Middle frontal gyrus (tissue), 1 donor: Measurements from ENCODE around the gene ARL5B.

Experiments
- DNase-seq: peaks from one replicate; pipeline ENCODE4 v3.0.0-alpha.2; 2015; ENCODE audit warnings: low spot score; ENCODE audit errors: extremely low spot score

ARL5B gene

DNA sequence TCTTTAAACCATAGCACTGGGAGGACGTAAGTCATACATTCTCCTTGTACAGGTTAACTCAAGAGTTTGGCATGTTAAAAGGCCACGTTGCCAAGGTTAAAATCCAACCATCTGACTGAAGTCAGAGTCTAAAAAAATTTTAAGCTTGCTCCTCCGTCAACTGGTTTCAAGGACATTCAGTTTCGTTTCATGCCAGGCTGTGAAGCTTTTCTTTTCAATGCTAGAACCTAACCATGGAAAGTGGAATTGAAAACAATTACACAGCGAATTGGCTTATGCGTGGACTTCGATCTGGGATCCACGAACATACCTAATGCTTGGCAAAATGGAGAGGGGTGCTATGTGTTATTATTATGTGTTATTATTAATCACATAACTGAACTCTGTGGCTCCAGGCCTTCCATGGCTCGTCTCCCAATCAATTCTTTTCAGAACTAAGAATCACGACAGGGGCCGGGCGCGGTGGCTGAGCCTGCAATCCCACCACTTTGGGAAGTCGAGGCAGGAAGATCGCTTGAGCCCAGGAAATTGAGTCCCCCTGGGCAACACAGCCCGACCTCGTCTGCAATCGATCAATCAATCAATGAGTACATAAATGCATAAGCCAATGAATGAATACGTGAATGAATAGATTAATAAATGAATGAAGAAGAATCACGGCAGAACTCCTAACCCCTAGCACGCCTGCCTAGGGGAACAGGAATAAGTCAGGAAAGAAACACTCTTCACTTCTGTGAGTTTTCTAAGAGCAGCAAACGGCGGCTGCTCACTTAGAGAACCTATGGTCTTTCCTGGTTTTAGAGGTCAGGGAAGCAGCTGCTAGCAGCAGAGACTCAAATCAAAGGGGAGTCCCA, 733 bp upstream of the ARL5B start:
- no peak for DNase-seq

DNA sequence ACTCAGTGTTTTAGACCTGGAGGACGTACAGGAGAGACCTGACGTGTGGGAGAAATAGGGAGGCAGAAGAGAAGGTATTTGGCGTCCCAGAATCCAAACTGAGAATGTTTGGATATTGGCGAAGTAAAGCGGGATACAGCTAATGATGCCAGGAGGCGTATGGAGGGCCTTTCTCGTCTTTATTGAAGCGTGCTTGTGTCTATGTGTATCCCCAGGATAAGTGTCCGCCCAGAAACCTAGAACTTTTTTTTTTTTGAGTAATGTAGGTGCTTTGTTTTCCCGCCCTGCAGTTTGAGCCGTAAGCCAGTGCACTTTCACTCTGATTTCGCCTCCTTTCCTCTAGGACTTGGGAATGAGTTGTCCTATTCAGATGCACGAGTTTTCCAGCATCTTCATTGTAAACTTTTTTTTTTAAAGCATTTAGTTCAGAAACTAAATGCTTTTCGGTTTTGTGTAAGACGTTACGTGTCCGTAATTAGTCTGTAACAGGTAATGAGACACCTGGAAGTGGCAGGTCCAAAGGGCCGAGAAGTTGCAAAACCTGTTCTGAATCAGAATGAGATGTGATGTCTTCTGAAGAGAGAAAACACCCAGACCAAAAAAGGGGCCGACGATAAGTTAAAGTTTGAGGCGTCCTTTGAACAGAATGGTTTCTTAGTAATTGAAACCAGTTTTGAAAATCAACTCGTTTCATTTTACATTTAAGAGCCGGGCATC, 746 bp downstream of the ARL5B start:
- no peak for DNase-seq

DNA sequence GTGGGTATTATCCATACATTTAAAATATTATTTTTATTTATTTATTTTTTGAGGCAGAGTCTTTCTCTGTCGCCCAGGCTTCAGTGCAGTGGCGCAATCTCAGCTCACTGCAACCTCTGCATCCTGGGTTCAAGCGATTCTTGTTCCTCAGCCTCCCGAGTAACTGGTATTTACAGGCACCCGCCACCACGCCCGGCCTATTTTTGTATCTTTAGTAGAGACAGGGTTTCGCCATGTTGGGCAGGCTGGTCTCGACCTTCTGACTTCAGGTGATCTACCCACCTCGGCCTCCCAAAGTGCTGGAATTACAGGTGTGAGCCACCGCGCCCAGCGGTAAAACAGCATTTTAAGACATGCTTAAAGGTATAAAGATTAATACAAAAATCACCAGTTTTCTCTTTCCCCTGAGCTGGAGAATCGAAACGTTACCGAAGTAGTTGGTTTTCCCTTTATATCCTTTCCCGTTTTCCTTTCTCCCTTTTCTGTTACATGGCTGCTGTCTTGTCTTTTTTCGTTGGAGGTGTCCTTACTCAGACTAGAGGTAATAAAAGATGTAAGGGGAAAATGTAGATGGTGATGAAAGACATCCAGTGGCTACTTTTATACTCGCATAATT, 1.7 kb downstream of the ARL5B start:
- DNase-seq: no peak

- no peak for DNase-seq
Observed at GRCh38 chr10:18664841-18665478, 5.7 kb downstream of the ARL5B start.

DNA sequence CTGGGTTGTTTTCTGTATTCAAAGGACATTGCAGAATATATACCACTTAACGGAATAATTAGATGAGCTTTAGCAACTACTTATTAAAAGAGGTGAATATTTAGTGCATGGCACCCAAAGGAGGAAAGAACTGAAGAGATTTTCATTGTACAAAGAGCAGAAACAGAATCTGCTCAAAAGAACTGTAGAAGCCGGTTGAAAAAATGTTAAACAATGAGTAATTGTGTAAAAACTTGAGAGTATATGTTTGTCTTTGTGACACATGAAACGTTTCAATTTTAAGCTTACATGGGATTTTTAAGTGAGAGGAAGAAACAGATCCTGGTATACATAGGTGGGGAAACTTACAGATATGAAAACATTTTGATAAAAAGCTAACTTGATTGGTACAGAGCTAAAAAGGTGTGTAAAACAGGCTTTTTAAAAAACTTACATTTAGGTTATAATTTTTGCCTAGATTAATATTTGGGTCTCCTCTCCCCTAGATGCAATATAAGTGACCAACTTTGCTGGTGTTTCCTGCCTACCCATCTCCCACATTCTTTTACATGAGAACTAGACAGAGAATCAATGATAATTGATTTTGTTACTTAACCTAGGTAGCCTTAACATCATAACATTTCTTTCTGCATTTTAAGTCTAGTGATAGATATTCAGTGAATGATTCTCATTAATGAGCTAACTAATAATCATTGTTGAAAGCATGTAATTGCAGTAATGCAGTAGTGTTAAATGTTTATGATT, 6.8 kb downstream of the ARL5B start:
- no peak for DNase-seq

DNA sequence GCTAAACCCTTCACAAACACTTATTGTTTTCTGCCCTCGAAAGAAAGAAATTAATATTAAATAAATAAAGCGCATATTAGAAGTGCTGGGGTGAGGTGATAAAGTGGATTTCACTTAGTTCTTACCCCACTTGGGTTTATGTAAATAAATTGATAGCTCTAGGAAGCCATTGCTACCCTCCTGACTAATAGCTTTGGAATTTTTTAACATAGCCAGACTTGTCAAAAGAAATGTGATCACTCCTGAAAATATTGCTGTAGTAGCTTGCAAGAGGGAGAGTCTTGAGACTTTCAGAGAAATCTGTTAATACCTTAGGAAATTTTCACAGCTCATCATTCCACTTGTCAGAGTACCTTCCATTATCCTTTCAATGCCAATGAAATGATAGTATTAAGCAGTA, 7.6 kb downstream of the ARL5B start:
- DNase-seq: no peak

DNA sequence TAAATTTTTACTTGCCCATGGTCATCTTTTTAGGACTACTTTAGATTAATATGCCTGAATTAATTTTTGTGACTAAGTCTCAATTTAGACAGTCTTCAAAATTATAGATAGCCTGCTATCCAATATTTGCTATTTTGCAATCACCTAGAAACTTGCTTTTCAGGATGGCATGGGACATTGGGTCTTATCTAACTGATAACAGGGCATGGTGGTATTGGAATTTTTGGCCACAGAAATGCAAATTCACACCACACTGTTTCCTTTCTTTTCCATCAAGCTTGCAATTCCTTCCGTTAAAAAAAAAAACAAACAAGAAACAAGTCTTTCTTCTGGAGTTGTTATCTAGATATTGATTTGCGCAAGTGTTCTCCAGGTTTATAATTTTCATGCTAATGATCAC, 8.8 kb downstream of the ARL5B start:
- no peak for DNase-seq

GRCh38 chr10:18675086-18675801, 16.0 kb downstream of the ARL5B start:
- DNase-seq: no peak

GRCh38 chr10:18680754-18681153, 21.5 kb downstream of the ARL5B start:
- DNase-seq: no peak

DNA sequence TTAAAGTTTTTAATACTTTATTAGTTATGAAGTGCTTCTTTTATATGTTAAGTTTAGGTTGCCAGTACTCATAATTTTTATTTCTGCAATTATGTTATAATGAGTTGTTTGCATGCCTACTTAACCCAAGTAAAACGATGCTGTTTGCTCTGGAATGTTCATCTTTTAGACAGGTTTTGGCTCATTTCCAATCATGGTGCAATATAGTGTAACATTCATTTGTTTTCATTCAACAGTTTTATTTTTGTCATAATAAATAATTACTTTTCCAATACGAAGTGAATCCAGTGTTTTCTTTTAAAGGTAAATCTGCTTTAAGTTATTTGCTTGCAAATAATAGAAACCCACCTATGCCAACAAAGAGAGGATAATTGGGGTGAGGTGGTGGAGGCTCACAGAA, 22.1 kb downstream of the ARL5B start:
- no peak for DNase-seq

- DNase-seq: no peak
Observed at GRCh38 chr10:18681971-18682411, 22.8 kb downstream of the ARL5B start.

GRCh38 chr10:18683427-18683826, 24.2 kb downstream of the ARL5B start:
- no peak for DNase-seq

DNA sequence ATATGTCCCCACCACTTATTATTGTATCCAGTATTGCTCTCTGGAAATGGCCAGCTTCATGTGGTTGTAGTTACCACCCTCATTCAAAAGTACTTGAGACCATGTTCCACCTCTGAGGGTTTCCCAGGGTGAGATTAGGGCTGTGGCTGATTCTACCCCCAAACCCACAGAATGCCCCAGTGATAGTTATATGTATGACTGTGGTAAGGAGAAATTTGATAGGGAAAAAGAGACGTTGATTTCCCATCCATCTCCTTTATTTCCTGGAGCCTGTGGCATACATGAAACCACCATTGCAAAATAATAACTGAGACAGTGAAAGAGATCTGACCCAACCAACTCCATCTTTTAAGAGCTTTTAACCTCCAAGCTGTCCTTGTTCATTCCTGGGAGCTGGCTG, 25.2 kb downstream of the ARL5B start:
- no peak for DNase-seq

DNA sequence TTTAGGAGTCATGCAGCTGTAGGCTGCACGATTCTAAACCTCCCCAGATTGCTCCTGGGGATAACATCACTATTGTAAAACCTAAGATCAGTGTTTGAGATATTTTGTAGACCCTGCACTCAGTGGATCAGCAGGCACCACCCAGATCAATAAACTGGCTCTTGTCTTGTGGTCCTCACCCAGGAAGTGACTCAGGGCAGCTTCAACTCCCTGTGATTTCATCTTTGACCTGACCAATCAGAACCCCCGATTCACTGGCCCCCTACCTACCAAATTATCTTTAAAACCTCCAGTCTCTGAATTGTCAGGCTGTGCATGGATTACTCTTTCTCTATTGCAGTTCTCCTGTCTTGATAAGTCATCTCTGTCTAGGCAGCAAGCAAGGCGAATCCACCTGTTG, 25.7 kb downstream of the ARL5B start:
- DNase-seq: no peak

GRCh38 chr10:18685555-18685954, 26.3 kb downstream of the ARL5B start:
- DNase-seq: no peak

- DNase-seq: no peak
Observed at GRCh38 chr10:18687195-18687594, 28.0 kb downstream of the ARL5B start.

DNA sequence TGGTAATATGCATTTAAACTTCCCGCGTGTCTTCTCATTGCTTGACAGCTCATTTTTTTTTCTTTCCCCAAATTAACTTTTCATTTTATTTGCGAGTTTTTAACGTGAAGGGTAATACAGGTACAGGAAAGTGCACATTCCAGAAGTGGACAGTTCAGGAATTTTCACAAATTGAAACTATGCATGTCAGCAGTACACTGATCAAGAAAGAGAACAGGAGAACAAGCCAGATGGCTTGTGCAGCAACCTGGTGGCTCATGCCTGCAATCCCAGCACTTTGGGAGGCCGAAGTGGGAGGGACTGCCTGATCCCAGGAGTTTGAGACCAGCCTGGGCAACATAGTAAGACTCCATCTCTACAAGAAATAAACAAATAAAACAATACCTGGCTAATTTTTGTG, 28.5 kb downstream of the ARL5B start:
- DNase-seq: no peak

- DNase-seq: no peak
Observed at GRCh38 chr10:18689498-18689897, 30.3 kb downstream of the ARL5B start.

- DNase-seq: no peak
Observed at GRCh38 chr10:18690541-18690940, 31.3 kb downstream of the ARL5B start.
